Spleen (tissue), 7 donors: ENCODE measurements around the gene PLB1.

Experiments used
- POLR2A ChIP-seq, 3 donors: fragments of 450-650 bp; IDR thresholded peaks; one replicate each; pipeline ENCODE4 v1.5.1; 2017; ENCODE audit warnings: antibody characterized with exemption in 3 of 3, mild to moderate bottlenecking in 1 of 3
- POLR2AphosphoS5 ChIP-seq, 3 donors: sonication (generic); formaldehyde crosslinking; IDR thresholded peaks; one replicate each; pipeline ENCODE4 v1.5.1; 2017; ENCODE audit warnings: antibody characterized with exemption in 3 of 3
- TF ChIP-seq, protein P1 (sequence below), 11 experiments: fragments of 200-600 bp in 7 of 11; fragments of 450-650 bp in 4 of 11; sonication (generic) in 4 of 11; IDR thresholded peaks in 8 of 11; conservative IDR thresholded peaks in 3 of 11; 1 replicate in 7 of 11; 2 replicates in 4 of 11; pipeline versions ENCODE4 v1.4.0 to v1.8.0; 2016 to 2021; ENCODE audit warnings: antibody characterized with exemption in 11 of 11, inconsistent platforms in 4 of 11, mild to moderate bottlenecking in 1 of 11
- donor health status: DM: no; HTN: no; CAD: no; lungs with moderate emphysema.
- donor health status: DM: no; HTN: no; CAD: no.
- donor health status: DM: no; HTN: no; CAD: no.

DNA sequence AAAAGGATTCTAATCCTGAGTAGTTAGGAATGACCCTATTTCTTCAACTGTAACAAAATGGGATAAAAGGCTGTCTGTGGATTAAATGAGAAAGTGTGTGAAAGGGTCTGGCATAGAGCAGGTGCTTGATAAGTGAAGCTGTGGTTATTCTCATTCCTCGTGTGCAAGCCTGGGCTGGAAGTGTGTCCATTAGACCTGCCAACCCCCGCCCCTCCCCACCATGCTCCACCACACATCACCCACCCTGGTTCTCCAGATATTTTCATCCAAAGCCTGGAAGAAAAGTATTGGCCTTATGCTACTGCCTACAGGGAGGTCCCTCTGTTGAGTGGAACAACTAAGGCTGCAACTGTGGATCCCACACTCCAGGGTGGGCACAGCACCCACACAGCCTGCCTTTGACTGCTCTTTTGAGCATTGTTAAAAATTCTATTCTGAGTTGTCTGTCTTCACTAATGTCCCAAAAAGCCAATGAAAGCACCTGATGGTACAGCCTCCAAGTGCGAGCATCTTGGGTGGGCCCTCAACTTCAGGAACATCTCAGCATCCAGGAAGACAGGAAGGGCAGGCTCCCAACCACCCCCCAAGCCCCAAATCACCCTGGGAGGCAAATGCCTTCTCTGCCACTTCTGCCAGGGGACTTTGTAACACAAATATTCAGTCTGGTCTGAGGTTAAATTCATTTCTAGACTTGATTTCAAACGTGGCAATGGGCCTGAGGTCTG is 153.0 kb downstream of the PLB1 start:
- TF ChIP-seq, protein P1, sequence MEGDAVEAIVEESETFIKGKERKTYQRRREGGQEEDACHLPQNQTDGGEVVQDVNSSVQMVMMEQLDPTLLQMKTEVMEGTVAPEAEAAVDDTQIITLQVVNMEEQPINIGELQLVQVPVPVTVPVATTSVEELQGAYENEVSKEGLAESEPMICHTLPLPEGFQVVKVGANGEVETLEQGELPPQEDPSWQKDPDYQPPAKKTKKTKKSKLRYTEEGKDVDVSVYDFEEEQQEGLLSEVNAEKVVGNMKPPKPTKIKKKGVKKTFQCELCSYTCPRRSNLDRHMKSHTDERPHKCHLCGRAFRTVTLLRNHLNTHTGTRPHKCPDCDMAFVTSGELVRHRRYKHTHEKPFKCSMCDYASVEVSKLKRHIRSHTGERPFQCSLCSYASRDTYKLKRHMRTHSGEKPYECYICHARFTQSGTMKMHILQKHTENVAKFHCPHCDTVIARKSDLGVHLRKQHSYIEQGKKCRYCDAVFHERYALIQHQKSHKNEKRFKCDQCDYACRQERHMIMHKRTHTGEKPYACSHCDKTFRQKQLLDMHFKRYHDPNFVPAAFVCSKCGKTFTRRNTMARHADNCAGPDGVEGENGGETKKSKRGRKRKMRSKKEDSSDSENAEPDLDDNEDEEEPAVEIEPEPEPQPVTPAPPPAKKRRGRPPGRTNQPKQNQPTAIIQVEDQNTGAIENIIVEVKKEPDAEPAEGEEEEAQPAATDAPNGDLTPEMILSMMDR (IDR thresholded peaks at IDR 0.05 in 8 of 11, conservative IDR thresholded peaks at IDR 0.05 in 3 of 11) = no peak
- no peak for TF ChIP-seq POLR2A (IDR thresholded peaks at IDR 0.05)
- no peak for TF ChIP-seq POLR2AphosphoS5 (IDR thresholded peaks at IDR 0.05)
